HG02610 (cell line): ENCODE results near the gene PTPRK.

Experiments
- ATAC-seq: cut with Tn5 transposase; IDR thresholded peaks from one replicate; pipeline ENCODE4 v1.9.1; 2021; ENCODE audit warnings: mild to moderate bottlenecking, moderate library complexity; ENCODE audit not compliant: unreplicated experiment

The PTPRK gene

DNA sequence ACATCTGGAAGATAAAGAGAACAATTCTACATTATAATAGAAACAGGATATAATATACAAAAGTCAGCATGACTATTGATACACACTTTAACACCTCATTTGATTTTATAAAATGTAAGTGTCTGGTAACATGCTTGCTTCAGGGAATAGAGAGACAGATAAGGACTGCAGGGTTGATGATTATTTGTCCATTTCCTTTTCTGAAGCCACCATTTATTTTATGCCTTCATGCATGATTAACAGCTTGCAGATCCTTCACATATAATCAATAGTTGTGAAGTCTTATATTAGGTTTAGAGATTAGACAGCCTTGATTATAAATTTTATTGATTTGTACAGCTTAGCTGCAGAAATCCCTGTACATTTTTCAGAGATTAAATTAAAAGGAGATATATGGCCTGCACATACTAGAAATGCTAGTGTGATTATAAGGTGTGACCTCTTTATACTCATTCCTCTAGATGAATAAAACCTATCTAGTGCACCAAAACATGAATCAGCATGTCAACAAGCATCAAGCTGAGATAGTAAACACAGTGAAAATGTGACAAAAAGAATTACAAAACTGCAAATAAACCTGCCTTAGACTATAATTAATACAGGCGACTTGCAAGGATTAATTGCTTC is 420.7 kb downstream of the PTPRK start:
- no peak for ATAC-seq

DNA sequence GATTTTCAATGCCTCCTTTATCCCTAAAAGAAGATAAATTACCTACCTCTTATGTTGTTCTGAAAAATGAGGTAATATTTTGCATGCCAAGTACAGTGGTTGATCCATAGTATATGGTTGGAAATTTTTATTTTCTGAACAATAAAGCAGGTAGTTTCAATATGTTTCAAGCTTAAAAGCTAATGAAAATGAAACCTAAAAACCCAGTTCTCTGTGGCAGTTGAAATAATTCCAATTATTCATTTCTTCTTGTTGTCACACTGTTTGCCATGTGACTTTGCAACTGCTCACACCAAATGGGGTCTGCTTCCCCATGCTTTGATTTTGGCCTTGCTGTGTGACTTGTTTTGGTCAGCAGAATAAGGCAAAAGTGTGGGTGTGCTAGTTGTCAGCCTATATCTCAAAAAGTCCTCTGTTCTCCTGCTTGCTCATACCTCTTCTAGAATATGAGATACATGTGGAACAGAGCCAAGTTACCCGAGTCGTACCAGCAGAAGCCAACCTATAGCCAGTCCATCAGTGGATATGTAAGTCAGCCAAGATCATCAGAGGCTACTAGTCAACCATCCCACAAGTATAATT is 422.3 kb downstream of the PTPRK start:
- ATAC-seq, result peak; percentile 71

DNA sequence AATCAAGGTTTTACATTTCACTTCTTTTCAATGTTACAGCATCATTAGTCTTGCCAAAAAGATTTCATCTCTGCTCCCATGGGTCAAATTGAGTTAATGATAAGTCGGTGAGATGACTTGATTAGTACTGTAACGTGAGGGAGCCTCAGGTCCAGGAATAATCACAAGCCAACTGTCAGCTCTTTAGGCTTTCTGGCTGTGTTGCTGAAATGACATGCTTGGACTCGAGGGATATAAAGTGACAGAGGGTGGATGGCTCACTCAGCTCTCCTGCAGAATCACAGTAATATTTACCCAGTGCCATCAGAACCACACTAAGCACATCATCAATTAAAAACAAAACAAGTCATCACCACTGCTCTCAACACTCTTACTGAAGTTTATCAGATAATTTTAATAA is 423.4 kb downstream of the PTPRK start:
- no peak for ATAC-seq

- ATAC-seq, result no peak
These were observed 425.0 kb downstream of the PTPRK start for GRCh38 chr6:128095362-128095761.

GRCh38 chr6:128079021-128079420 is 441.4 kb downstream of the PTPRK start:
- ATAC-seq, result no peak

DNA sequence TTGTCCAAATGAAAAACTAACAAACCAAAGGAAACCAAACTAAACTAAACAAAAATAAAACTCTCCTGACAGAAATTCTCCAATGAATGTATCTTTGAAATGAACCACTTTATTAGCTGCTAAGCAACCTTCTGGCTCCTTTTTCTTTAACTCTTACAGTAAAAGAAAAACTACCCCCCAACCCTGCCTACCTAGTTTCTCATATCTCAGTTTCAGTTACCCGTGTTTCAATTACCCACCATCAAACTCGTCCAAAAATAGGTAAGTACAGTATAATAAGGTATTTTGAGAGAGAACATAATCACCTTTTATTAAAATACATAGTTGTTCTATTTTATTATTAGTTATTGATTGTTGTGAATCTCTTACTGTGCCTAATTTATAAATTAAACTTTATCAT is 442.1 kb downstream of the PTPRK start:
- ATAC-seq, result no peak

DNA sequence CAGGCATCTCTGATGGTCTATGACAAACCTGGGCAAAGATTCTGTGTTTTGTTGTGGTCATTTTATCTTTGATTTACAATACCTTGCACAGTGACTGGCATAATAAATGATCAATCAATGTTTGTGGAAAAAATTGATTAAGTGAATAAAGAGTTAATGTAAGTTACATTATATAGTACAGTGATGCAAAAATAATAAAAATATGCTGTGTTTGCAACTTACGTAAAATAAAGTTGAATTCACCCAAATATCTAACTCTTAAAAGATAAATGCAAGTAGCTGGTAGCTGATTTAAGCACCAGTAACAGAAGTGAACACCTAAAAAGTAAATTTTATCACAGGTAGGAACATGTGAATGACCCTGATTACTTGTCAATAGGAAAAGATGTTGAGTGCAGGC is 443.6 kb downstream of the PTPRK start:
- no peak for ATAC-seq

- no peak for ATAC-seq
These were observed 445.8 kb downstream of the PTPRK start for GRCh38 chr6:128074567-128074966.

DNA sequence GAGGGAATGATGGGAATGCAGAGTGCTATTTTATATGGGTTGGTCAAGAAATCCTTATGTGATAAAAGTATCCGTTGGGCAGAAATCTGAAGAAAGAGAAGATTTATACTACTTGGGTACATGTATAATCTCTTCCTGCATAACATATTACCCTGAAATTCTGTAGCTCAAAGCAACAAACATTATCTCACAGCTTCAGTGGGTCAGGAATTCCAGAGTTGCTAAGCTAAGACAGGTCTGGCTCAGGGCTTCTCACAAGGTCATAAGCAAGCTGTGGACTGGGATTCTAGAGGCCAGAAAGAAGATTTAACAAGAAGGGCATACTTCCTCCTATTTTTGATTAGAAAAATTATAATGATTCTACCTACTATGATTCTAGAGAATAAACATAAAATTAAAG is 447.0 kb downstream of the PTPRK start:
- no peak for ATAC-seq

- peak; percentile 70 for ATAC-seq
These were observed 449.2 kb downstream of the PTPRK start for GRCh38 chr6:128071212-128071611.

DNA sequence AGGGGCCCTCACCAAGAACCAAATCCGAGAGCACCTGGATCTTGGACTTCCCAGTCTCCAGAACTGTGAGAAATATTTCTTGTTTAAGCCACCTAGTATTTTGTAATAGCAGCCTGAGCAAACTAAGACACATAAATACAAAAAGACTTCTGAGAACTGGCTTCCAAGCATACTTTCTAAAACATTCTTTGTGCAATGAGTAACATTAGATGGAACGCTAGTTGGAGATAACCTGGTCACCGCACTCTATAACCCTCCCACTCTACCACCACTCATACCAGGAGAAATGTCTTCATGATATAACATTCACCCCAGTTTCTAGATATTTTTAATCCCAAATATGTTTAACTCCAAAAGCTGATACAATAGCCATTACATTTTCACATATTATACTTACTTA is 450.0 kb downstream of the PTPRK start:
- no peak for ATAC-seq

GRCh38 chr6:128069188-128069587 is 451.2 kb downstream of the PTPRK start:
- no peak for ATAC-seq

DNA sequence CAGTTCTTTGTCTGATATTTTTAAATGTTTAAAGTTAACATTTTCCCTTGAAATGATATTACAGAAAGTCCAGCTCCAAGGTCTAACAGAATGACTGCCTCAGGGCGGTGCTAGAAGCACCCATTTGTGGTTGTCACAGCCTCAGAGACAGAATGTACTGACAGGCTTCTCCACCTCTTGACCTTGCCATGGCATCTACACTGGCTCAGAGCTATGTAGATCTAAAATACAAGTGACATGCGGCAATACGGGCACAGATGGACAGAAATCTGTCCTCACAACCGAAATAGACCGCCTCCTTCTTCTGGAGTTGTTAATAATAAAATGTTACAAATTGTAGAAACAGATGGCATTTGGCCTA is 452.3 kb downstream of the PTPRK start:
- ATAC-seq, result no peak

- ATAC-seq, result no peak
These were observed 452.8 kb downstream of the PTPRK start for GRCh38 chr6:128067446-128068118.

GRCh38 chr6:128065072-128065471 is 455.3 kb downstream of the PTPRK start:
- no peak for ATAC-seq

DNA sequence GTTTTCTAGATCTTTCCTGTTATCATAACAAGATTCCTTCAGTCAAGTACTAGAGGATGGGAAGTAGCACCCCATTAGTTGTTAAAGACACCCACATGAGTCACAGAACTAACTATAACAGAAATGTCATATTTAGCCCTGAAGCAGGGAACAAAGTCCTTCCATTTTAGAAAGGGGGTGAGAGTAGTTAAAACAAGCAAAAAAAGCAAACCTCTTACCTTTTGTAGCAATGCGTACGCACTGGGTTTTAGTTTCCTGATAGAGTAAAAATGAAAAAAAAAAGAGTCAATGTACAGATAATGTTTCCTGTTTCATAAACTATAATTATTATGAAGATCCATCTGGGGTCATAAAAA is 455.9 kb downstream of the PTPRK start:
- ATAC-seq, result no peak

GRCh38 chr6:128063850-128064539 is 456.4 kb downstream of the PTPRK start:
- no peak for ATAC-seq

DNA sequence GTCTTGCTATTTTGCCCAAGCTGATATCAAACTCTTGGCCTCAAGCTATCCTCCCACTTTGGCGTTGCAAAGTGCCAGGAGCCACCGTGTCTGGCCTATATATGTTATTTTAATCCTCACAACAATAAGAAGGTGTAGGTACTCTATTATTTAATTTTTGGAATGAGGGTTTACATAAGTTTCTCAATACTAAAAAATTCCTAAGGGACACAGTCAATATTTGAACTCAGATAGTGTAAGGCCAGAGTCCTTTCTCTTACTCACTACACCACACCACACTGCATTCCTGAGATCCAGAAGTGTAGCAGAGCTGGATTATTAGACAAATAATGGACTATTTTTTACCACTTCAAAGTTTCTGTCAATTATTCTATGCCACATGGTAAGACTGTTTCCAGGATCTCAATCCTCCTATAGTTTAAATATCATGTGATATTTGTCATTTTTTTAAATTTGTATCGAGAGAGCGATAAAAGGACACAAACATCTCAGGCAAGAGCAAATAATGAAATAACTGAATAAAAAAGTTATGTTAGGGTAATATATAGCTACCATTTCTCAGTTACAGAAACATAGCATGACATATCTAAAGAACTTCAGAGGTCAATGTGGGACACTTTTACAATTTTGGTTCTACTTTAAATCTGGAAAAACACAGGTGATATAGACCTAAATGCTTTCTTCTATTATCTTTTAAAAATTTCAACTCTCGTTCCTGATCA is 457.4 kb downstream of the PTPRK start:
- no peak for ATAC-seq

- ATAC-seq, result no peak
These were observed 462.5 kb downstream of the PTPRK start for GRCh38 chr6:128057946-128058345.

DNA sequence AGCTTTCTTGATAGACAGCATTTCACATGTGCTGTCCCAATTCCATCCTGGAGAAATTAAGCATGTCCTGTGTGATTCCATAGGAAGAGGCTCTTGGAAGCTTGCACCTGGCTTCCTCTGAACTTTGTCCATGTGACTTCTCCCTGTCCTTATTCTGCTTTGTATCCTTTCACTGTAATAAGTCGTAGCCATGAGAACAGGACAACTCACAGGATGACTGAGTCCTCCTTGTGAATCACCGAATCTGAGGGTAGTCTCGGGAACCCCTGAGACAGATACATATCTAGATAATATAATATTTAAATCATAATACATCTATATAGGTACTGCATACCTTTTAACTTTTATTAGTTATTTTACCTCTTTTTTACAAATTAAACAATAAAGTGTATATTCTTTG is 462.9 kb downstream of the PTPRK start:
- ATAC-seq, result no peak

DNA sequence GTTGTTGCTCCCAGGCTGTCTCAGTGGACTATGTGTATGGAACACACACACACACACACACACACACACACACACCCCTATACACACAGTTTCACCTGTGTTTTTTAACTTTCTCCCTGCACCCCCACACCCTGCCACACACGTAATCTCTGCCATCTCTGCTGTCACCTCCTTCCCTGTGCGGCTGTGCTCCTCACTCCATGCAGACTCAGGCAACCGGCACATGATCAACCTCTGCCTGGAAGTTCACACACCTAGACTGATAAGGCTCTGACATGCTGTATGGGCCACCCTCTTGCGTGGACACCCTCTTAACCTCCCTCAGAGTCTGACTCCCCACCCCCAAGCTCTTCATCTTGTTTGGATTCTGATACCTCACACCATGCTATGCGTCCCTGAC is 467.3 kb downstream of the PTPRK start:
- no peak for ATAC-seq
